ENCODE results near the gene WBP4.
"Not testable (repeated sequence)": the region's sequence is repeated elsewhere in the genome, so short reads cannot be mapped to it uniquely, and the experiment has no call there.

The WBP4 gene

GRCh38 chr13:41061075-41061913, at the start of gene WBP4:
TSS of gene WBP4 (plus strand) at chr13:41061509. CDS start at chr13:41061674, 165 bp downstream.
- peak; percentile 96 for DNase-seq

- DNase-seq = no peak
Observed at GRCh38 chr13:41012536-41012935, 48.8 kb upstream of the WBP4 start.

GRCh38 chr13:41013835-41014234, 47.5 kb upstream of the WBP4 start:
- DNase-seq = no peak

GRCh38 chr13:41015920-41016319, 45.4 kb upstream of the WBP4 start:
- no peak for DNase-seq

GRCh38 chr13:41017159-41017558, 44.1 kb upstream of the WBP4 start:
- DNase-seq = peak; percentile 70

- peak; percentile 59 for DNase-seq
Observed at GRCh38 chr13:41017817-41018601, 43.3 kb upstream of the WBP4 start.

- no peak for DNase-seq
Observed at GRCh38 chr13:41018602-41018948, 42.7 kb upstream of the WBP4 start.

- DNase-seq = peak; percentile 90
Observed at GRCh38 chr13:41019011-41019487, 42.3 kb upstream of the WBP4 start, which contains the start of gene ELF1. TSS of gene ELF1 (minus strand) at chr13:41019316. CDS start at chr13:40982054, 37,262 bp downstream.

- no peak for DNase-seq
Observed at GRCh38 chr13:41019578-41020347, 41.5 kb upstream of the WBP4 start.

- DNase-seq = no peak
Observed at GRCh38 chr13:41025518-41025917, 35.8 kb upstream of the WBP4 start.

GRCh38 chr13:41026788-41027187, 34.5 kb upstream of the WBP4 start:
- DNase-seq = no peak

- no peak for DNase-seq
Observed at GRCh38 chr13:41028051-41028450, 33.3 kb upstream of the WBP4 start.

GRCh38 chr13:41029629-41030028, 31.7 kb upstream of the WBP4 start:
- no peak for DNase-seq

GRCh38 chr13:41032691-41033376, 28.5 kb upstream of the WBP4 start:
- DNase-seq = peak; percentile 70

GRCh38 chr13:41034382-41034781, 26.9 kb upstream of the WBP4 start:
- DNase-seq = no peak

- no peak for DNase-seq
Observed at GRCh38 chr13:41034881-41035280, 26.4 kb upstream of the WBP4 start.

GRCh38 chr13:41036557-41036956, 24.8 kb upstream of the WBP4 start:
- not testable (repeated sequence) for DNase-seq

GRCh38 chr13:41039746-41040145, 21.6 kb upstream of the WBP4 start:
- no peak for DNase-seq

GRCh38 chr13:41040584-41041334, 20.6 kb upstream of the WBP4 start:
- DNase-seq = no peak

GRCh38 chr13:41042419-41042818, 18.9 kb upstream of the WBP4 start:
- DNase-seq = not testable (repeated sequence)

GRCh38 chr13:41048640-41049039, 12.7 kb upstream of the WBP4 start:
- DNase-seq = peak; percentile 8

Measured in suppressor macrophage treated with lipopolysaccharide for 4 hours (primary cell).